NCI-H2227 (cell line): ENCODE data around the gene GPRC5D.
A peak's percentile ranks its signal among the peaks of the same experiment; 100 is the strongest.

ENCODE experiments used
- DNase-seq: peaks from one replicate; lab custom pipeline; 2025; ENCODE audit not compliant: unreplicated experiment; lab: John Stamatoyannopoulos, UW

The GPRC5D gene

DNA sequence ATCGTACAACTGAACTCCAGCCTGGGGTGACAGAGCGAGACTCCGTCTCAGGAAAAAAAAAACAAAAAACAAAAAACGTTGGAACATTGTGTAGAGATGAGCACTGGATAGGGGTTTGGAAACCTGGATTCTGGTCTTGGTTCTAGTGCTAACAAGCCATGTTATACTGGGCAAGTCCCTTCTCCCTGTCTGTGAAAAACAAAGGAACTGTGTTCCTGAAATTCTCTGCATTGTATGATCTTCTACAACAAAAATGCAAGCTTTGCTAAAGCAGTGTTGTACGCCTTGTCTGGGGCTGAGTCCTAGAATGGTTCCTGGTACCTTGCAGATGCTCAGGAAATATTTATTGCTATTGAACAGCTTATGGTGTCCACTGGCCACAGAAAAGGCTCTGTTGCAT is 13.4 kb downstream of the GPRC5D start:
- no peak for DNase-seq

GRCh38 chr12:12936983-12937491 is 14.9 kb downstream of the GPRC5D start:
- no peak for DNase-seq

GRCh38 chr12:12934556-12934955 is 17.4 kb downstream of the GPRC5D start:
- no peak for DNase-seq

- DNase-seq: no peak
Observed at GRCh38 chr12:12933742-12934141, 18.2 kb downstream of the GPRC5D start.

- no peak for DNase-seq
Observed at GRCh38 chr12:12930633-12931219, 21.2 kb downstream of the GPRC5D start.

DNA sequence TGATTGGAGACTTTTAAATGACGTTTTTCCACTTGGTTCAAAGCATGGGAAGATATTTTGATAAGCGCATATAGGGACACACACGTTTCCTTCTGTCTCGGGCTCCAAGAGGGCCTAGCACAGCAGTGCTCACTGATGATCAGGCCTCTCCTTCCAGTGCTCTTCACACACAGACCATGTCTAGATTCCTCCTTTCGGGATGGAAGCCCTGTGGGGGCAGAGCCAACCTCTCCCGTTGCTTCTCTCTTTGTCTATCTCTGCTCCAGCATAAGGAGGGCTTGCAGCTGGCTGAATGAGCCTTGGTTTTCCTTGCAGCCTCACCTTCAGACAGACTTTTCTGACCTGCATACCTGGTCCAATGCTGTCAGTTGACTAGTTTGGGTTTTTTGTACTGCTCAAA is 22.3 kb downstream of the GPRC5D start:
- DNase-seq: no peak

- DNase-seq: peak; percentile 61
Observed at GRCh38 chr12:12927211-12928079, 24.5 kb downstream of the GPRC5D start.

GRCh38 chr12:12926571-12927071 is 25.3 kb downstream of the GPRC5D start:
- no peak for DNase-seq

GRCh38 chr12:12925388-12925787 is 26.6 kb downstream of the GPRC5D start:
- DNase-seq: no peak

GRCh38 chr12:12924169-12924568 is 27.8 kb downstream of the GPRC5D start:
- no peak for DNase-seq

DNA sequence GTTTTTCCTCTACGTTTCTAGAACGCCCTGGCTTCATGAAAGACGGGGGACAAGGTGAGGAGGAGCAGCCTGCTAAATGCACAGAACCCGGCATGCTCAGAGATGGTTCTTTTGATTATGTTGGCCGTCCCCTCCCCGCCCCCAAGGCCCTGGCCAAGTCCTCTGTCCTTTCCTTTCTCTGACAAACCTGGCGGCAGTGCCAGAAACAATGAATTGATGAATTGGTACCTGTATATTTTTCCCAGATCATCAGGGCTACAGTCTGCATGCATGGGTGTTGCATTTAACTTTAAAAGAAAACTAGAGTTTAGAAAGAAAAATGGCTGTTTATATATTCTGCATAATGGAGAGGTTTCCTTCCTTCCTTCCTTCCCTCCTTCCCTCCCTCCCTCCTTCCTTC is 29.0 kb downstream of the GPRC5D start:
- no peak for DNase-seq

DNA sequence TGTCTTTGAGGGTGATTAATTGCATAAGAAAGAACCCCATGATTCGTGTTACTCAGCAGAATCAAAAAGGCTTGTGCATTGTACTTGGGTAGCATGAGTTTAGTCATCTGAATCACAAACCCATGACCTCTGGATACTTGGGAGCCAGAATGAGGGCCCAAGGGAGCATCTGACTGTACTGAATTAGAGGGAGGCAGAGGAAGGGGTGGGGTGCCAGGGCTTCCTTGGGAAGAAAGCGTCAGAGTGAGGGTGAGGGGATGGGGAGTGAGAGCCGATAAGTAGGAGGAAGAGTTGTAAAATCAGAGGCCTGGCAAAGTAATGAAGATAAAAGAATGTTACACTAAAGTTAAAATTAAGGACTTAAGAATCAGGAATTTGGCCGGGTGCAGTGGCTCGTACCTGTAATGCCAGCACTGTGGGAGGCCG is 29.8 kb downstream of the GPRC5D start:
- no peak for DNase-seq

DNA sequence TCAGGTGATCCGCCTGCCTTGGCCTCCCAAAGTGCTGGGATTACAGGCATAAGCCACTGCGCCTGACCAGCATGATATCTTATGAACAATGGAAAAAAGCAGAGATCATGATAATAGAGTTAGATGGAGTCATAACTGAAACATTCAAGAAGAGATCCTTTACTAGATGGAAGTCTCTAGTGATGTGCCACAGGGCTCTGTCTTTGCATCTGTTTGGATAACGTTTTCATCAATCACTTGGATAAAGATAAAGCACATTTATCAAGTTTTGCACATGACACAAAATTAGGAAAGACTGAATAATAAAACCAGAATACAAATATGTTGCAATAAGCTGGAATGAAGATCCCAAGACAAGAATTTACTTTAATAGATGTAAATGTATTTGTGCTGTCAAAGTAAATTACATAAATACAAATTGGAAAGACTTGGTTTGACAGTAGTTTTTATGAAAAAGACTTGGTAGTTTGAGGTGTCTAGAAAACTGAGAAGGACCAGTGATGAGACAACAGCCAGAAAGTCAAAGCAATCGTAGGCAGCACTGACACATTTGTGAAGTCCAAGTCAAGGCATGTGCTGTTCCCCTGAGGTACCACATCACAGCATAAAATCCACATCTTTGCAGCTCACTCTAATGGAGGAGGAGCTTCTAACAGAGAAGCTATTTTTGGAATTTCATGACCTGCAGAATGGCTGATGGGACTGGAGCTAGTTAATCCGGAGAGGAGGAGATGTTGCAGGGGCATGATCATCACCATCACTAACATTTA is 32.1 kb downstream of the GPRC5D start:
- no peak for DNase-seq

- no peak for DNase-seq
Observed at GRCh38 chr12:12918781-12919389, 33.1 kb downstream of the GPRC5D start.

GRCh38 chr12:12917517-12917916 is 34.5 kb downstream of the GPRC5D start:
- no peak for DNase-seq

DNA sequence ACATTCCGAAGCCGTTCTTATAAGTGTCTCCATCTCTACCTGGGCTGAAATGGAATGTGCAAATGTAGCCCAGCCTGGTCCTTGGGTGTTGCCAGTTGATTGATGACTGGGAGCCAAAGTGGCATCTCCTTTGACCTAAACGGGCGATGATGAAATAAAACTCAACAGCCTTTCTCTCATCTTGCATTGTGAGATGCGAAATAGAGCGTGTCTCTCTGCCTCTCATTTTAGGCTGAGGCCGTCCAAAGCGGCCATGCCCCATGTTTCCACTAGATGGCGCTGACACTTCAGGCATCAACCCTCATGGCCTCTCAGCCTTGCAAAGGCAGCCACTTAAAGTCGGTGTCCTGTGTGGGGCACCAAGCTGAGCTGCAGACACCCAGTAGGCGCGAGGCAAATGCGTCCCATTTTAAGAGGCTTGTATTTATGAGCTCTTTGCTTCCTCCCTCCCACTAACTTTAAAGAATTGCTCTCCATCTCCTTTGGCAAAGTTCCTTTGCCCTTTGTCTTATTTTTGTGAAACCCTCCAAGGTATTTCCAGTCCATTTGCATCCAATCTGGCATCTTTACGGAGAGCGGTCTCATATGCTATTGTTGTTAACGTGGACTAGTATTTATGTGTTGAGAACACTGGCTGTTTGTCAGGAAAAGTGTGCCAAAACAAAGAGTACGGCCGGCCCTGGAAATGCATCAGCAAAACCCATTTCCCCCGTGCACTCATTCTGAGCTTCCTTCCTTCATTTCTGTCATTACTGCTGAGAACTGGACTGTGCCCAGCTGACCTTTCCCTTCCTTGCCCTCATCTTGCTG is 35.6 kb downstream of the GPRC5D start:
- DNase-seq: peak; percentile 87

GRCh38 chr12:12915656-12916055 is 36.3 kb downstream of the GPRC5D start:
- no peak for DNase-seq

- DNase-seq: no peak
Observed at GRCh38 chr12:12912711-12913110, 39.3 kb downstream of the GPRC5D start.

DNA sequence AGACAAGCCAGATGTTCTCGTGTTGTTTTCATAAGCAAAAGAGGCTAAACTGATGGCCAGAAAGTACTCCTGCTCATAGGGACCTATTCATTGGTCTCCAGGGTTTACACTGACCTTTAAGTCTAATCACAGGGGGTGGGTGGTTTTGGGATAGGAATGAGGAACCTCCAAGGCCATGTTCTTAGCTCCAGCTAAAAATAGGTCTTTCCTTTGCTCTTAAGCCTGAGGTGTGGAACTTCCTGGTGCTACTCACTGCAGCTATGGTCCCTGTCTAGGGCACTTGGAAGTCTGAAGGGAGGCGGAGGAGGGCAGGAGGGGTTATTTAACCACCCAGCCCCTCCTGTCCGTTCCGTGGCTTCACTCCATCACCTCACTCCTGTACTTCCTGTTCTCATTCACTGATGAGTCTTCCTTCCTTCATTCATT is 42.0 kb downstream of the GPRC5D start:
- no peak for DNase-seq
